Measurements from ENCODE around the gene SPON2. TPM values are rescaled to one million over a fixed set of nuclear protein-coding genes. Genes with fewer than 3 reads are reported as not detected.

Gene SPON2
- total RNA-seq, 1 experiment from 2014 or later, result 2.3 TPM

DNA sequence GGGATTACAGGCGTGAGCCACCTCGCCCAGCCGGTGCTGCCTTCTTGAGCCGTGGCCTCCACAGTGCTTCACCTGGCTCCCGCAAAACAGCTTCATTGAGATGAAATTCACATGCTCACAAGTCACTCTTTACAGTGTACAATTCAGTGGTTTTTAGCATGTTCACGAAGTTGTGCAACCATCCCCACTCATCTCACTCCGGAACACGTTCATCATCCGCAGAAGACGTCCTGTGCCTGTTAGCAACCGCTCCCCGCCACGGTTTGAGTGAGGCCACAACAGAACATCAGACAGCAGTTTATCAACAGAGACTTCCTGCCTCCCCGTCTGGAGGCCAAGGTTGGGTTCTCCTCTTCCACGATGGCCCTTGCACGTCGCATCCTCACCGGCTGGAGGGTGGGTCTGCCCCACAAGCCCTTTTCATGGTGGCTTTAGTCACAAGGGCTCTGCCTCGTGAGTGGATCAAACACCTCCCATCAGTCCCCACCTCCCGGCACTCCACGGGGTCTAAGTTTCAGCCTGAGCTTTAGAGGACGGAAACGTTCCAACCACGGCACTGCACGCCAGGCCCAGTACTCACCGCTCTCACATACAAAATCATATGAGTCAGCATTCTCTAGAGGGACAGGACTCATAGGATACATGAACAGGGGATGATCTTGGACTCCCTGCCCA is 29.6 kb upstream of the SPON2 start:
- no peak overlapping the region for H2BK12ac ChIP-seq (ENCODE audit: insufficient read length, low read depth, low read length)
- Mint-ChIP-seq H3K9me3 (no peaks in the 10 kb centered on the region), H3K27me3 (ENCODE audit: low read depth) (peaks cover 18% of the 10 kb centered on the region), H3K4me1 (no peaks in the 10 kb centered on the region), H3K27ac (peak overlapping the region in 2 of 3 experiments; percentile 86 to 92; a peak in 2 of 7 replicates), H3K36me3 (ENCODE audit: insufficient read depth in 1 of 3, low read depth in 3 of 3) (peaks cover 0 to 2% (median 0%) of the 10 kb centered on the region in 3 experiments; a peak in 2 of 7 replicates), H3K4me3 (no peak overlapping the region)
- no peak overlapping the region for H2BK120ac ChIP-seq (ENCODE audit: low read depth, low read length, poor library complexity, severe bottlenecking)
- H2AK5ac ChIP-seq (ENCODE audit: insufficient read length, low read length), result no peak overlapping the region
- H3K56ac ChIP-seq (ENCODE audit: insufficient read length, low read depth, low read length), result no peak overlapping the region
- no peak overlapping the region for H3K14ac ChIP-seq (ENCODE audit: insufficient read depth, low read length)
- H3K18ac ChIP-seq (ENCODE audit: insufficient read length, low read depth, low read length), result no peak overlapping the region
- no peak overlapping the region for H2AFZ ChIP-seq (ENCODE audit: low read length)
- H4K8ac ChIP-seq (replicated peaks; ENCODE audit: insufficient read length, low read depth, low read length), result no peak overlapping the region
- H2BK15ac ChIP-seq (ENCODE audit: low read depth, low read length), result no peak overlapping the region
- H4K91ac ChIP-seq (ENCODE audit: insufficient read length, low read depth, low read length), result no peak overlapping the region
- no peak overlapping the region for H3T11ph ChIP-seq (ENCODE audit: low read length)
- H3K79me2 ChIP-seq (ENCODE audit: insufficient read depth, low read length), result no peaks in the 10 kb centered on the region
- no peak overlapping the region for H2BK5ac ChIP-seq (ENCODE audit: insufficient read length, low read length)
- no peak overlapping the region for H3K9ac ChIP-seq (ENCODE audit: extremely low read depth, insufficient read length, low read length)
- H3K4me1 ChIP-seq (ENCODE audit: insufficient read depth, low read length), result no peaks in the 10 kb centered on the region
- H3K4me2 ChIP-seq (ENCODE audit: insufficient read depth, insufficient read length, low read length), result no peak overlapping the region
- TF ChIP-seq, protein P1, sequence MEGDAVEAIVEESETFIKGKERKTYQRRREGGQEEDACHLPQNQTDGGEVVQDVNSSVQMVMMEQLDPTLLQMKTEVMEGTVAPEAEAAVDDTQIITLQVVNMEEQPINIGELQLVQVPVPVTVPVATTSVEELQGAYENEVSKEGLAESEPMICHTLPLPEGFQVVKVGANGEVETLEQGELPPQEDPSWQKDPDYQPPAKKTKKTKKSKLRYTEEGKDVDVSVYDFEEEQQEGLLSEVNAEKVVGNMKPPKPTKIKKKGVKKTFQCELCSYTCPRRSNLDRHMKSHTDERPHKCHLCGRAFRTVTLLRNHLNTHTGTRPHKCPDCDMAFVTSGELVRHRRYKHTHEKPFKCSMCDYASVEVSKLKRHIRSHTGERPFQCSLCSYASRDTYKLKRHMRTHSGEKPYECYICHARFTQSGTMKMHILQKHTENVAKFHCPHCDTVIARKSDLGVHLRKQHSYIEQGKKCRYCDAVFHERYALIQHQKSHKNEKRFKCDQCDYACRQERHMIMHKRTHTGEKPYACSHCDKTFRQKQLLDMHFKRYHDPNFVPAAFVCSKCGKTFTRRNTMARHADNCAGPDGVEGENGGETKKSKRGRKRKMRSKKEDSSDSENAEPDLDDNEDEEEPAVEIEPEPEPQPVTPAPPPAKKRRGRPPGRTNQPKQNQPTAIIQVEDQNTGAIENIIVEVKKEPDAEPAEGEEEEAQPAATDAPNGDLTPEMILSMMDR (conservative IDR thresholded peaks at IDR 0.05), result no peak
- H3K27ac ChIP-seq (ENCODE audit: insufficient read length, low read depth, low read length), result no peak overlapping the region
- no peak overlapping the region for H3K4ac ChIP-seq (ENCODE audit: low read depth, low read length)
- H3K23ac ChIP-seq (ENCODE audit: insufficient read length, low read depth, low read length), result no peak overlapping the region
- DNase-seq, result no peak
- H3K23me2 ChIP-seq (ENCODE audit: insufficient read length, low read depth, low read length, poor library complexity, severe bottlenecking), result no peaks in the 10 kb centered on the region
- no peak overlapping the region for H4K5ac ChIP-seq (ENCODE audit: insufficient read length, low read depth, low read length)
- WGBS (ENCODE audit: extremely low coverage, insufficient read length, low lambda C conversion rate), result no CpG with 5 or more reads among the region's 26 CpGs
- H3K9me3 ChIP-seq (ENCODE audit: control insufficient read depth, low read depth, low read length), result no peaks in the 10 kb centered on the region
- H4K20me1 ChIP-seq (ENCODE audit: control insufficient read depth, insufficient read depth, insufficient read length), result peaks cover 4% of the 10 kb centered on the region
- no peaks in the 10 kb centered on the region for H3K27me3 ChIP-seq (ENCODE audit: insufficient read depth, low read length)
- H3K79me1 ChIP-seq (ENCODE audit: insufficient read depth, low read depth, low read length, poor library complexity, severe bottlenecking), result no peaks in the 10 kb centered on the region
- H2BK20ac ChIP-seq (ENCODE audit: low read depth, low read length, poor library complexity, severe bottlenecking), result no peak overlapping the region

All from H9 (cell line).